Pericardium fibroblast (primary cell): ENCODE measurements around the gene MCRS1. TPM values are rescaled to one million over a fixed set of nuclear protein-coding genes. Genes with fewer than 3 reads are reported as not detected.

Source experiments
- total RNA-seq: library from RNA; depleted of rRNA; stranded (reverse); fragments of >200 nt; gene quantifications from 2 replicates; pipeline ENCODE4 v1.2.3, GENCODE V29; 2015

Gene MCRS1
- total RNA-seq = 49.5 and 58.8 TPM in 2 replicates

GRCh38 chr12:49567611-49568441, at the start of gene MCRS1:
Gene MCRS1, minus strand, starts transcription at chr12:49568142. Its CDS starts 1,411 bp downstream, at chr12:49566731.

GRCh38 chr12:49605539-49605938, 37.6 kb upstream of the MCRS1 start, which contains the start of gene FAM186B:
Gene FAM186B, minus strand, starts transcription at chr12:49605639. Its CDS starts 162 bp downstream, at chr12:49605477.

GRCh38 chr12:49538510-49539403, 29.2 kb downstream of the MCRS1 start, which contains the start of gene KCNH3:
Gene KCNH3, plus strand, starts transcription at chr12:49539030. Its CDS starts 387 bp downstream, at chr12:49539417.

Other genes with a start within 250 kb of the MCRS1 start
- 0.70 and 1.6 TPM in 2 replicates for gene TROAP, start 244.9 kb downstream of the MCRS1 start, total RNA-seq
- not detected in 2 replicates for gene C1QL4, start 231.0 kb downstream of the MCRS1 start, total RNA-seq
- gene DNAJC22, start 221.3 kb downstream of the MCRS1 start, total RNA-seq = 0.34 and 4.3 TPM in 2 replicates
- 15.3 and 27.0 TPM in 2 replicates for gene SPATS2, start 200.7 kb downstream of the MCRS1 start, total RNA-seq
- not detected in 2 replicates for gene KCNH3, start 29.1 kb downstream of the MCRS1 start, total RNA-seq
- 0.23 TPM in 1 of 2 replicates, not detected in the other for gene FAM186B, start 37.5 kb upstream of the MCRS1 start, total RNA-seq
- gene PRPF40B, start 55.4 kb upstream of the MCRS1 start, total RNA-seq = 7.3 and 7.6 TPM in 2 replicates
- 12.1 and 12.3 TPM in 2 replicates for gene FMNL3, start 139.3 kb upstream of the MCRS1 start, total RNA-seq
- gene TMBIM6, start 173.4 kb upstream of the MCRS1 start, total RNA-seq = 331 and 352 TPM in 2 replicates